ENCODE measurements around the gene SH3BP5L.
"Not testable (repeated sequence)": the region's sequence is repeated elsewhere in the genome, so short reads cannot be mapped to it uniquely, and the experiment has no call there.

The SH3BP5L gene

GRCh38 chr1:248850536-248851251 lies 25.0 kb upstream of the SH3BP5L start:
- DNase-seq = no peak

- DNase-seq = no peak
Measured at GRCh38 chr1:248850124-248850523, 24.4 kb upstream of the SH3BP5L start.

- DNase-seq = no peak
Measured at GRCh38 chr1:248849637-248850036, 23.9 kb upstream of the SH3BP5L start.

- no peak for DNase-seq
Measured at GRCh38 chr1:248849152-248849551, 23.4 kb upstream of the SH3BP5L start.

- DNase-seq = no peak
Measured at GRCh38 chr1:248848602-248849001, 22.9 kb upstream of the SH3BP5L start.

- DNase-seq = no peak
Measured at GRCh38 chr1:248847956-248848561, 22.3 kb upstream of the SH3BP5L start.

- DNase-seq = no peak
Measured at GRCh38 chr1:248847181-248847955, 21.7 kb upstream of the SH3BP5L start.

- DNase-seq = no peak
Measured at GRCh38 chr1:248844526-248844925, 18.8 kb upstream of the SH3BP5L start.

- DNase-seq = no peak
Measured at GRCh38 chr1:248843687-248844086, 18.0 kb upstream of the SH3BP5L start.

- DNase-seq = no peak
Measured at GRCh38 chr1:248842781-248843331, 17.1 kb upstream of the SH3BP5L start.

GRCh38 chr1:248841702-248842395 lies 16.1 kb upstream of the SH3BP5L start:
- no peak for DNase-seq

- DNase-seq = no peak
Measured at GRCh38 chr1:248840946-248841345, 15.2 kb upstream of the SH3BP5L start.

- DNase-seq = no peak
Measured at GRCh38 chr1:248839168-248839555, 13.4 kb upstream of the SH3BP5L start.

- no peak for DNase-seq
Measured at GRCh38 chr1:248838357-248839167, 12.8 kb upstream of the SH3BP5L start.

GRCh38 chr1:248837781-248838356 lies 12.2 kb upstream of the SH3BP5L start, which contains the start of gene ZNF672:
Gene ZNF672 (plus strand): TSS chr1:248838224. CDS start chr1:248847275, 9,051 bp downstream.
- DNase-seq = peak; percentile 59

GRCh38 chr1:248837045-248837780 lies 11.5 kb upstream of the SH3BP5L start:
- no peak for DNase-seq

GRCh38 chr1:248834343-248834940 lies 8.7 kb upstream of the SH3BP5L start:
- DNase-seq = no peak

- no peak for DNase-seq
Measured at GRCh38 chr1:248831842-248832241, 6.1 kb upstream of the SH3BP5L start.

- not testable (repeated sequence) for DNase-seq
Measured at GRCh38 chr1:248830718-248831017, 5.0 kb upstream of the SH3BP5L start.

- DNase-seq = no peak
Measured at GRCh38 chr1:248828845-248829244, 3.1 kb upstream of the SH3BP5L start.

- no peak for DNase-seq
Measured at GRCh38 chr1:248825573-248825908, 174 bp downstream of the SH3BP5L start.

Measured in NCI-H187 treated with DMSO at 0.1 percent for 48 hours (cell line).